ENCODE results near the gene THYN1.
"Not testable (repeated sequence)": the region's sequence is repeated elsewhere in the genome, so short reads cannot be mapped to it uniquely, and the experiment has no call there.

The THYN1 gene

GRCh38 chr11:134266440-134266839 is 13.3 kb upstream of the THYN1 start:
- peaks cover 35% of the 10 kb centered on the region for H3K4me1 Mint-ChIP-seq (ENCODE audit: low read depth)
- H3K4me3 Mint-ChIP-seq, result no peak overlapping the region
- no peak overlapping the region for H3K27ac Mint-ChIP-seq
- no peaks in the 10 kb centered on the region for H3K27me3 Mint-ChIP-seq (ENCODE audit: low read depth)
- no peaks in the 10 kb centered on the region for H3K9me3 Mint-ChIP-seq
- H3K36me3 Mint-ChIP-seq (ENCODE audit: low read depth), result peaks cover 23% of the 10 kb centered on the region

- H3K36me3 Mint-ChIP-seq (ENCODE audit: low read depth), result peaks cover 23% of the 10 kb centered on the region
- H3K9me3 Mint-ChIP-seq, result no peaks in the 10 kb centered on the region
- no peaks in the 10 kb centered on the region for H3K27me3 Mint-ChIP-seq (ENCODE audit: low read depth)
- no peak overlapping the region for H3K4me3 Mint-ChIP-seq
- no peak overlapping the region for H3K27ac Mint-ChIP-seq
- peaks cover 26% of the 10 kb centered on the region for H3K4me1 Mint-ChIP-seq (ENCODE audit: low read depth)
These were observed 12.0 kb upstream of the THYN1 start for GRCh38 chr11:134264966-134265764.

GRCh38 chr11:134261626-134262488 is 8.7 kb upstream of the THYN1 start:
- no peak overlapping the region for H3K27ac Mint-ChIP-seq
- peaks cover 25% of the 10 kb centered on the region for H3K4me1 Mint-ChIP-seq (ENCODE audit: low read depth)
- no peak overlapping the region for H3K4me3 Mint-ChIP-seq
- peaks cover 30% of the 10 kb centered on the region for H3K36me3 Mint-ChIP-seq (ENCODE audit: low read depth)
- no peaks in the 10 kb centered on the region for H3K27me3 Mint-ChIP-seq (ENCODE audit: low read depth)
- no peaks in the 10 kb centered on the region for H3K9me3 Mint-ChIP-seq

- H3K27me3 Mint-ChIP-seq (ENCODE audit: low read depth), result no peaks in the 10 kb centered on the region
- peaks cover 19% of the 10 kb centered on the region for H3K4me1 Mint-ChIP-seq (ENCODE audit: low read depth)
- no peak overlapping the region for H3K4me3 Mint-ChIP-seq
- no peaks in the 10 kb centered on the region for H3K9me3 Mint-ChIP-seq
- no peak overlapping the region for H3K27ac Mint-ChIP-seq
- peaks cover 23% of the 10 kb centered on the region for H3K36me3 Mint-ChIP-seq (ENCODE audit: low read depth)
These were observed 7.8 kb upstream of the THYN1 start for GRCh38 chr11:134260983-134261382.

- Mint-ChIP-seq H3K4me1 (ENCODE audit: low read depth) (peaks cover 20% of the 10 kb centered on the region), H3K9me3 (no peaks in the 10 kb centered on the region), H3K4me3 (no peak overlapping the region), H3K27me3 (ENCODE audit: low read depth) (no peaks in the 10 kb centered on the region), H3K36me3 (ENCODE audit: low read depth) (peaks cover 24% of the 10 kb centered on the region), H3K27ac (peak overlapping the region; percentile 38)
These were observed 7.4 kb upstream of the THYN1 start for GRCh38 chr11:134260503-134260902.

GRCh38 chr11:134258577-134258976 is 5.4 kb upstream of the THYN1 start:
- no peak overlapping the region for H3K4me3 Mint-ChIP-seq
- H3K9me3 Mint-ChIP-seq, result no peaks in the 10 kb centered on the region
- peaks cover 21% of the 10 kb centered on the region for H3K36me3 Mint-ChIP-seq (ENCODE audit: low read depth)
- H3K27ac Mint-ChIP-seq, result no peak overlapping the region
- no peaks in the 10 kb centered on the region for H3K27me3 Mint-ChIP-seq (ENCODE audit: low read depth)
- H3K4me1 Mint-ChIP-seq (ENCODE audit: low read depth), result peaks cover 30% of the 10 kb centered on the region

GRCh38 chr11:134257101-134257500 is 3.9 kb upstream of the THYN1 start:
- Mint-ChIP-seq H3K4me1 (ENCODE audit: low read depth) (peaks cover 32% of the 10 kb centered on the region), H3K36me3 (ENCODE audit: low read depth) (peaks cover 19% of the 10 kb centered on the region), H3K27ac (no peak overlapping the region), H3K9me3 (no peaks in the 10 kb centered on the region), H3K27me3 (ENCODE audit: low read depth) (no peaks in the 10 kb centered on the region), H3K4me3 (no peak overlapping the region)

- H3K9me3 Mint-ChIP-seq; H3K27me3 Mint-ChIP-seq (ENCODE audit: low read depth); H3K27ac Mint-ChIP-seq: not testable (repeated sequence)
- peaks cover 14% of the 10 kb centered on the region for H3K36me3 Mint-ChIP-seq (ENCODE audit: low read depth)
- H3K4me1 Mint-ChIP-seq (ENCODE audit: low read depth), result peaks cover 31% of the 10 kb centered on the region
- peak overlapping the region; percentile 57 for H3K4me3 Mint-ChIP-seq
These were observed 2.0 kb upstream of the THYN1 start for GRCh38 chr11:134255184-134255561.

GRCh38 chr11:134254433-134255183 is 1.5 kb upstream of the THYN1 start:
- Mint-ChIP-seq H3K36me3 (ENCODE audit: low read depth) (peaks cover 10% of the 10 kb centered on the region), H3K4me3 (peak overlapping the region; percentile 98), H3K9me3 (no peaks in the 10 kb centered on the region), H3K27me3 (ENCODE audit: low read depth) (no peaks in the 10 kb centered on the region), H3K4me1 (ENCODE audit: low read depth) (peaks cover 31% of the 10 kb centered on the region), H3K27ac (peak overlapping the region; percentile 34)

GRCh38 chr11:134252346-134253187 is 585 bp downstream of the THYN1 start:
- peaks cover 31% of the 10 kb centered on the region for H3K4me1 Mint-ChIP-seq (ENCODE audit: low read depth)
- H3K4me3 Mint-ChIP-seq, result peak overlapping the region; percentile 98
- H3K36me3 Mint-ChIP-seq (ENCODE audit: low read depth), result peaks cover 15% of the 10 kb centered on the region
- H3K9me3 Mint-ChIP-seq, result no peaks in the 10 kb centered on the region
- H3K27me3 Mint-ChIP-seq (ENCODE audit: low read depth), result no peaks in the 10 kb centered on the region
- H3K27ac Mint-ChIP-seq, result peak overlapping the region; percentile 89

- Mint-ChIP-seq H3K4me3 (no peak overlapping the region), H3K36me3 (ENCODE audit: low read depth) (peaks cover 24% of the 10 kb centered on the region), H3K27ac (no peak overlapping the region), H3K9me3 (no peaks in the 10 kb centered on the region), H3K4me1 (ENCODE audit: low read depth) (peaks cover 30% of the 10 kb centered on the region), H3K27me3 (ENCODE audit: low read depth) (no peaks in the 10 kb centered on the region)
These were observed 2.5 kb downstream of the THYN1 start for GRCh38 chr11:134250675-134251074.

- no peak overlapping the region for H3K27ac Mint-ChIP-seq
- peaks cover 28% of the 10 kb centered on the region for H3K4me1 Mint-ChIP-seq (ENCODE audit: low read depth)
- no peaks in the 10 kb centered on the region for H3K27me3 Mint-ChIP-seq (ENCODE audit: low read depth)
These were observed 2.9 kb downstream of the THYN1 start for GRCh38 chr11:134250246-134250645.

GRCh38 chr11:134248910-134249480 is 4.2 kb downstream of the THYN1 start:
- Mint-ChIP-seq H3K36me3 (ENCODE audit: low read depth) (peaks cover 29% of the 10 kb centered on the region), H3K4me3 (no peak overlapping the region), H3K9me3 (no peaks in the 10 kb centered on the region), H3K4me1 (ENCODE audit: low read depth) (peaks cover 17% of the 10 kb centered on the region), H3K27ac (peak overlapping the region; percentile 38), H3K27me3 (ENCODE audit: low read depth) (no peaks in the 10 kb centered on the region)

More at GRCh38 chr11:134250246-134250645, 2.9 kb downstream of the THYN1 start:
- Mint-ChIP-seq H3K9me3 (no peaks in the 10 kb centered on the region), H3K4me3 (no peak overlapping the region), H3K36me3 (ENCODE audit: low read depth) (peaks cover 21% of the 10 kb centered on the region)

Data from T-helper 1 cell treated with Interleukin-12 subunit alpha and Interleukin-12 subunit beta and Interleukin-4 antibody, amounts not matched to agents 30 μg/mL and 1 μg/mL, for 36 hours (primary cell).